Stimulated activated CD4-positive, alpha-beta T cell treated with anti-CD3 and anti-CD28 coated beads, Interleukin-15, amount 100 ng/mL, for 1 hour (primary cell): ENCODE measurements around the gene MRI1.
A peak's percentile ranks its signal among the peaks of the same experiment; 100 is the strongest.
"Not testable (repeated sequence)": the region's sequence is repeated elsewhere in the genome, so short reads cannot be mapped to it uniquely, and the experiment has no call there.

Source experiments
- DNase-seq, 2 donors: peaks; one replicate each; pipeline ENCODE4 v3.0.0-alpha.2; 2020; ENCODE audit warnings: low read depth in 1 of 2, low spot score in 1 of 2

Gene MRI1

DNA sequence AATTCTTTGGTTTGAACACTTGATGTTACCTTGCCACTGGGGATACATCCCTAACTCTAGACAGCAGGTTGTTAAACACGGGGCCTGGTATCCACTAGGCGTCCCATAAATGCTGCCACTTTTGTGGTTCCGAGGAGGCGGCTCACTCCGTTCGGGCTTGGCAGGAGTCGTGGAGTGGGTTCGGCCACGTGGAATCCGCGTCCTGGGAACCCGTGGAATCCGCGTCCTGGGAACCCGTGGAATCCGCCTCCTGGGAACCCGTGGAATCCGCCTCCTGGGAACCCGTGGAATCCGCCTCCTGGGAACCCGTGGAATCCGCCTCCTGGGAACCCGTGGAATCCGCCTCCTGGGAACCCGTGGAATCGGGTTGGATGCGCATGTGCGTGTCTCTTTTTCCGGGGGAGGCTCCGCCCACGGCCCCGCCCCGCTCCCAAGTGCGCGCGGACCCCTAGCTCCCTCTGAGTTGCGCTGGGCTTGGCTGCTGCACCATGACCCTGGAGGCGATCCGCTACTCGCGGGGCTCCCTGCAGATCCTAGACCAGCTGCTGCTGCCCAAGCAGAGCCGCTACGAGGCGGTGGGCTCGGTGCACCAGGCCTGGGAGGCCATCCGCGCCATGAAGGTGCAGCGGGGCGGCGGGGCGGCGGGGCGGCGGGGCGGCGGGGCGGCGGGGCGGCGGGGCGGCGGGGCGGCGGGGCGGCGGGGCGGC lies at the start of gene MRI1:
MRI1 (plus strand) TSS at position 422 of the 707 bp plus-strand sequence; CDS start at position 489, 67 bp downstream.
- peak; percentile 28 to 61 for DNase-seq

- no peak for DNase-seq
Observed at GRCh38 chr19:13717194-13717643, 47.1 kb upstream of the MRI1 start.

GRCh38 chr19:13718733-13719132 lies 45.6 kb upstream of the MRI1 start:
- DNase-seq, result no peak

GRCh38 chr19:13722146-13722545 lies 42.2 kb upstream of the MRI1 start:
- no peak for DNase-seq

GRCh38 chr19:13723206-13723605 lies 41.1 kb upstream of the MRI1 start:
- DNase-seq, result no peak

GRCh38 chr19:13726323-13726722 lies 38.0 kb upstream of the MRI1 start:
- no peak for DNase-seq

DNA sequence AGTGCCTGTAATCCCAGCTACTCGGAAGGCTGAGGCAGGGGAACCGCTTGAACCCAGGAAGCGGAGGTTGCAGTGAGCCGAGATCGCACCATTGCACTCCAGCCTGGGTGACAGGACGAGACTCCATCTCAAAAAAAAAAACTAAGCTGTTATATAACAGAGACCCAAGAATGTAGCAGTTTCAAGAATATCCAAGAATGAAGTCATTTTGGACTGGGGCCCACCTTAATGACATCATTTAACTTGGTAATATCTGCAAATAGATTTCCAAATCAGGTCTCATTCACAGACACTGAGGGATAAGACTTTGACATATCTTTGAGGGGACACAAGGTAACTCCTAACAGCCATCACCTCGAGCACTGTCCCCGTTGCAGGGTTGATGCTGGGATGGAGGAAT lies 36.5 kb upstream of the MRI1 start:
- no peak for DNase-seq

- no peak for DNase-seq
Observed at GRCh38 chr19:13729859-13730258, 34.5 kb upstream of the MRI1 start.

- DNase-seq, result peak; percentile 91 to 92
Observed at GRCh38 chr19:13731147-13731964, 33.0 kb upstream of the MRI1 start.

GRCh38 chr19:13732337-13732736 lies 32.0 kb upstream of the MRI1 start:
- DNase-seq, result no peak

- DNase-seq, result no peak
Observed at GRCh38 chr19:13734751-13735150, 29.6 kb upstream of the MRI1 start.

DNA sequence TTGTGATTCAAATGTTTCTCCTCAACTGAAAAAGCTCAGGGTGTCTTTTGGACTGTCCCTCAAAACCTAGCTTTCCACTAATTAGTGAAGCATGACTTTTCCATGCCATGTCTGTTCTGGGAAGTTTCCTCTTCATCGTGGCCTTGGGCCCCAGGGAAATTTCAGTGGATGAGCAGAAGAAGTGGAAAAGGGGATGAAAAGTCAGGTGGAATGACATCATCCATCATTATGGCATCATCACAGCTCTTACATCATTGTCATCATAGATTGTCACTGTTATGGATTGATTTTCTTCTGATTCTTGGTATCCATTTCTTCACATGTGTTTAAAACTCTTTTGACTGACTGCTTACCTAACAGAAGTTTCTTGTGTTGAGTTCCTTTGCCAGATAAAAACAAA lies 26.2 kb upstream of the MRI1 start:
- no peak for DNase-seq

DNA sequence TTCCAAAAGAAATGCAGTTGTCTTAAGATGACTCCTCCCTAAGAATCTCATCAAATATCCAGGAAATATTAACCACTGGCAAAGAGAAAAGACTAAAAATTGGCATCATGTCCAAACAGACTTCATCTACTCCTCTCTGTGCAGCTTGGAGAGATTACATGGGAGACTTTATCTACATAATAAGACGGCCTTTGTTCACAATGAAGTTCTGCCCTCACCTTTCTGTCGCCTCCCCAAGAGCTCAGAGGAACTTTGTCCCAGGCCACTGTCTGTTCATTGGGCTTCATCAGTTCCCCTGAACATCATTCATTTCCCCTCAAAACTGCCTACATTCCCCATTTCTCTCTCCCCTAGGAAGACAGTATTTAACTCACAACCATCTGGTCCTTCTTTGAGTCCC lies 22.4 kb upstream of the MRI1 start:
- DNase-seq, result no peak

GRCh38 chr19:13742756-13743155 lies 21.6 kb upstream of the MRI1 start:
- DNase-seq, result no peak

GRCh38 chr19:13744174-13744573 lies 20.1 kb upstream of the MRI1 start:
- DNase-seq, result no peak

DNA sequence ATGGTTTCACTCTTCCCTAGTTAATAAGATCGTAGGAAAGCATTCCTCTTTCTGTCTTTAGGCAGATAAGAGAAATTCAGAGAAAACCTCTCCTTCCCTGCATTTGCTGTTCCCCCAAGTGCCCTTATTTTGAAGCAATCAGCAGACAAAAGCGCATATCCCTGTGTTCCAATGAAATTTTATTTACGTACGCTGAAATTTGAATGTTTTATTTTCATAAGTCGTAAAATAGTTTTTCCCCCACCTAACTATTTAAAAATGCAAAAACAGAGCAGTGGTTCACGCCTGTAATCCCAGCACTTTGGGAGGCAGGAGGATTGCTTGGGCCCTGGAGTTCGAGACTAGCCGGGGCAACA lies 17.2 kb upstream of the MRI1 start:
- DNase-seq, result no peak

DNA sequence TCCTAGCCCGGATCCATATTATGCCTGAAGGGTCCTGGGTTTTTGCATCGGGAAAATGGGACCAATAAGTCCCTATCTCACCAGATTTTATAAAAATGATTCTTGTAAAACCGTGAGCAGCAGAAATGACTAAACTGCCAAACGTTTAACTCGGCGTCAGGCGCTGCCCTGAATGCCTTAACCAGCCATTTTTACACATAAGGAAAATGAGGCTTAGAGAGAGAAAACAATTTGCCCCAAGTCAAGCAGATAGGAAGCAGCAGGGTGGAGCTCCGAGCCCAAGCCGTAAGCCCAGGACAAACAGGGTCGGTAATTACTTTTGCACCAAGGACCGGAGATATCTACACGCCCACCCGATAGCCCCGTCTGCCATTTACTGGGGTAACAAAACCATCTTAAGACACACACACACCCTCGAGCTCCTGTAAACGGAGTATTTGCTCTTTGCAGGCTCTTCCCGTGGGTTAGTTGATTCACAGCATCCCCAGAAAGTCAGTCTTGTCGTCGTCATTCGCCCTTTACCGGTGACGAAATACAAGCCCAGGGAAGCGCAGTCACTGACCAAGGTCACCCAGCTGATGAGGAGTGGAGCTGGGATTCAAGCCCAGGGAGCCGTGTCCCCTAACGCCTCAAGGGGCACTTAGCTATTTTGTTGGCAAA lies 16.0 kb upstream of the MRI1 start:
- no peak for DNase-seq

DNA sequence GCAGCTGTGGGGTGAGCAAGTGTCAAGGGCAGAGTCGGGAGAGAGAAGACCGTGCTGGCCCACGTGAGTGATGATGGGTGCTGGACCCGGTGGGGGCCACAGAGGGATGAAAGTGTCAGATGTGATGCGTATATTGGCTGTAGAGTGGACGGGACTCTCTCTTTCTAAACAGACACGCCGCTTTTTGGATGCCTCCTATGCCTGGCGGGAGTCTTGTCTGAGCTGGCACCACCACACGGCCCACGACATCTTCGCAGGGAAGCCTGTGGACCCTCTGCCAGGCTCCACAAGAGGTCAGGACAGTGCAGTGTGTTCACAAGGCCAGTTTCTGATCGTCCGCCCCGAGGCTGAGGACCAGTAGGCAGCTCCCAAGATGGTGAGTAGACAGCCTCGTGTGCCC lies 12.9 kb upstream of the MRI1 start:
- DNase-seq, result no peak

DNA sequence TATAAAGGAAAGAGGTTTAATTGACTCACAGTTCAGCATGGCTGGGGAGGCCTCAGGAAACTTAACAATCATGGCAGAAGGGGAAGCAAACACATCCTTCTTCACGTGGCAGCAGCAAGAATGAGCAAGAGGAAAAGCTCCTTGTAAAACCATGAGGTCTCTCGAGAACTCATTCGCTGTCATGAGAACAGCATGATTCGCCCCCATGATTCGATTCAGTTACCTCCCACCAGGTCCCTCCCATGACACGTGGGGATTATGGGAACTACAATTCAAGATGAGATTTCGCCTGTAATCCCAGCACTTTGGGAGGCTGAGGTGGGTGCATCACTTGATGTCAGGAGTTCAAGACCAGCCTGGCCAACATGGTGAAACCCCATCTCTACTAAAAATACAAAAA lies 10.7 kb upstream of the MRI1 start:
- not testable (repeated sequence) for DNase-seq

DNA sequence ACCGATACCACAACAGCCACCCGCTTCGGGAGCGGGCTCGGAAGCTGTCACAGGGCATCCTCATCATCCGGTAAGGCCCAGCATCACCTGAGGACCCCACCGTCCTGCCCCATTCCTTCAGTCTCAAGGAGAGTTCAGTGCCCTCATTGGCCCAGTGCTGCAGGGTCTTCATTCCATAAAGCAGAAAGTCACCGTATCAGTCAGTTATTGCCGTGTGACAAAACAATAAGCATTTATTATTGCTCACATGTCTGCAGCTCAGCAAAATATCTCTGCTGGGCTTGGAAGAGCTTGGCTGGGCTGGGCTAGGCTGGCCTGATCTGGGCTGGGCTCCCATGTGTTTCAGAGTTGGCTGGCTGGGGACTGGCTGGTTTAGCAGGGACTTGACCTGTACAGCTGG lies 8.1 kb upstream of the MRI1 start:
- no peak for DNase-seq

- no peak for DNase-seq
Observed at GRCh38 chr19:13757805-13758772, 6.2 kb upstream of the MRI1 start.
